KMS-11 (cell line): ENCODE measurements around the gene NKIRAS2.

Experiments used
- H2AFZ ChIP-seq: fragments of 200-600 bp; sonication (generic); 2 replicates; pipeline ENCODE4 v1.6.1; 2016; ENCODE audit warnings: antibody characterized with exemption, mixed run types, low read depth
- H3K27ac ChIP-seq: fragments of 200-600 bp; sonication (generic); 2 replicates; pipeline ENCODE4 v1.6.1; 2016; ENCODE audit warnings: mild to moderate bottlenecking, mixed run types
- H3K27me3 ChIP-seq: fragments of 200-600 bp; sonication (generic); 2 replicates; pipeline ENCODE4 v1.6.1; 2017; ENCODE audit warnings: mild to moderate bottlenecking, low read depth, mixed run types, moderate library complexity; ENCODE audit not compliant: insufficient read depth
- H3K36me3 ChIP-seq: fragments of 200-600 bp; sonication (generic); 2 replicates; pipeline ENCODE4 v1.6.1; 2017; ENCODE audit warnings: mild to moderate bottlenecking, mixed run types; ENCODE audit not compliant: insufficient read depth
- H3K4me1 ChIP-seq: fragments of 200-600 bp; sonication (generic); 2 replicates; pipeline ENCODE4 v1.6.1; 2016; ENCODE audit warnings: mild to moderate bottlenecking, low read depth, mixed run types; ENCODE audit not compliant: poor library complexity, severe bottlenecking
- H3K4me2 ChIP-seq: fragments of 200-600 bp; sonication (generic); 2 replicates; pipeline ENCODE4 v1.7.0; 2016; ENCODE audit warnings: mild to moderate bottlenecking, mixed run types
- H3K4me3 ChIP-seq: fragments of 200-600 bp; sonication (generic); IDR thresholded peaks from 2 replicates; pipeline ENCODE4 v1.6.1; 2017; ENCODE audit warnings: low read depth, low read length, mixed read lengths; ENCODE audit not compliant: insufficient read depth
- H3K79me2 ChIP-seq: fragments of 200-600 bp; sonication (generic); 2 replicates; pipeline ENCODE4 v1.6.1; 2016; ENCODE audit warnings: low read depth, mixed run types; ENCODE audit not compliant: insufficient read depth
- H3K9ac ChIP-seq: fragments of 200-600 bp; sonication (generic); 2 replicates; pipeline ENCODE4 v1.6.1; 2016; ENCODE audit warnings: mild to moderate bottlenecking, mixed run types
- H4K20me1 ChIP-seq: fragments of 200-600 bp; sonication (generic); 2 replicates; pipeline ENCODE4 v1.6.1; 2016; ENCODE audit warnings: mild to moderate bottlenecking, mixed run types; ENCODE audit not compliant: insufficient read depth
- CTCF ChIP-seq: fragments of 200-600 bp; sonication (generic); conservative IDR thresholded peaks from 2 replicates; pipeline ENCODE4 v1.6.1; 2017; ENCODE audit warnings: low read depth, mild to moderate bottlenecking, antibody characterized with exemption, low read length, moderate library complexity, mixed read lengths

Gene NKIRAS2

GRCh38 chr17:41985919-41986318 is 34.0 kb upstream of the NKIRAS2 start:
- Histone ChIP-seq H3K4me1 (peaks cover 7% of the 10 kb centered on the region), H3K4me2 (no peak overlapping the region), H3K27me3 (no peaks in the 10 kb centered on the region), H3K27ac (no peak overlapping the region), H3K79me2 (no peaks in the 10 kb centered on the region), H4K20me1 (no peaks in the 10 kb centered on the region), H2AFZ (no peak overlapping the region), H3K9ac (no peak overlapping the region), H3K36me3 (peaks cover 10% of the 10 kb centered on the region; the same call in 1 of the 2 replicates), H3K4me3 (no peak overlapping the region)
- TF ChIP-seq CTCF = no peak

GRCh38 chr17:41986634-41987033 is 33.3 kb upstream of the NKIRAS2 start:
- Histone ChIP-seq H4K20me1 (no peaks in the 10 kb centered on the region), H3K27me3 (no peaks in the 10 kb centered on the region), H3K79me2 (no peaks in the 10 kb centered on the region), H3K4me1 (peaks cover 9% of the 10 kb centered on the region), H2AFZ (no peak overlapping the region), H3K36me3 (peaks cover 13% of the 10 kb centered on the region; the same call in 1 of the 2 replicates), H3K4me2 (no peak overlapping the region), H3K27ac (no peak overlapping the region), H3K9ac (no peak overlapping the region), H3K4me3 (no peak overlapping the region)
- TF ChIP-seq CTCF = no peak

GRCh38 chr17:41987642-41988041 is 32.2 kb upstream of the NKIRAS2 start:
- Histone ChIP-seq H3K27me3 (no peaks in the 10 kb centered on the region), H3K4me1 (peaks cover 9% of the 10 kb centered on the region), H3K27ac (no peak overlapping the region), H3K9ac (no peak overlapping the region), H3K36me3 (peaks cover 10% of the 10 kb centered on the region; the same call in 1 of the 2 replicates), H3K4me3 (no peak overlapping the region), H3K79me2 (no peaks in the 10 kb centered on the region), H4K20me1 (no peaks in the 10 kb centered on the region), H2AFZ (no peak overlapping the region), H3K4me2 (no peak overlapping the region)
- TF ChIP-seq CTCF = no peak

- no peak overlapping the region for H3K27ac ChIP-seq
- H3K4me1 ChIP-seq = peaks cover 9% of the 10 kb centered on the region
- H2AFZ ChIP-seq = no peak overlapping the region
- no peaks in the 10 kb centered on the region for H4K20me1 ChIP-seq
- H3K4me2 ChIP-seq = no peak overlapping the region
- H3K9ac ChIP-seq = no peak overlapping the region
- peaks cover 10% of the 10 kb centered on the region; the same call in 1 of the 2 replicates for H3K36me3 ChIP-seq
- no peaks in the 10 kb centered on the region for H3K27me3 ChIP-seq
- no peaks in the 10 kb centered on the region for H3K79me2 ChIP-seq
- H3K4me3 ChIP-seq = no peak overlapping the region
- no peak for TF ChIP-seq CTCF
Measured at GRCh38 chr17:41988418-41988817, 31.5 kb upstream of the NKIRAS2 start.
